ENCODE measurements around the gene BANF2. TPM values are rescaled to one million over a fixed set of nuclear protein-coding genes. Genes with fewer than 3 reads are reported as not detected.
"Not testable (repeated sequence)": the region's sequence is repeated elsewhere in the genome, so short reads cannot be mapped to it uniquely, and the experiment has no call there.

The BANF2 gene
- total RNA-seq, 1 experiment from 2014 or later, result not detected

- CTCF ChIA-PET, result no interaction called here
- Histone ChIP-seq H3K9me3 (ENCODE audit: low read length) (no peaks in the 10 kb centered on the region), H3K9me2 (replicated peaks; ENCODE audit: low read length) (no peaks in the 10 kb centered on the region), H3K4me2 (ENCODE audit: low read length) (no peak overlapping the region), H3K79me2 (ENCODE audit: low read length) (peaks cover 94% of the 10 kb centered on the region), H4K20me1 (ENCODE audit: low read length) (peaks cover 14% of the 10 kb centered on the region; the same call in 1 of the 2 replicates), H3F3A (ENCODE audit: low read length, unreplicated experiment) (no peaks in the 10 kb centered on the region), H3K9ac (ENCODE audit: low read length) (no peak overlapping the region), H3K27ac (ENCODE audit: low read length) (no peak overlapping the region), H3K36me3 (ENCODE audit: low read depth, low read length) (peaks cover 57% of the 10 kb centered on the region), H3K4me1 (ENCODE audit: insufficient read depth, low read length) (peaks cover 18% of the 10 kb centered on the region), H3K4me3 (ENCODE audit: low read length) (no peak overlapping the region), H3K27me3 (ENCODE audit: low read length) (no peaks in the 10 kb centered on the region), H2AFZ (ENCODE audit: low read length) (no peak overlapping the region)
- ATAC-seq, result no peak
- intact Hi-C loops (cut with micrococcal nuclease), result loop anchor here (10.0 kb wide), 1 partner anchor 336 kb away; no protein-coding TSS in a partner anchor
- TF ChIP-seq CTCF (conservative IDR thresholded peaks at IDR 0.05; ENCODE audit: low read depth, low read length), result no peak
- no peak for TF ChIP-seq EZH2phosphoT487 (IDR thresholded peaks at IDR 0.05; ENCODE audit: borderline replicate concordance, low read length)
- TF ChIP-seq EZH2 (IDR thresholded peaks at IDR 0.05; ENCODE audit: low read length, unreplicated experiment), result no peak
- no peak for DNase-seq
- POLR2A ChIA-PET (ENCODE audit: unreplicated experiment), result no interaction called here
- BruUV-seq (replicated peaks), result no TSS peak
Measured at GRCh38 chr20:17658648-17658993, 41.1 kb upstream of the BANF2 start.

- H3K9me2 ChIP-seq (replicated peaks; ENCODE audit: low read length); H3K27me3 ChIP-seq (ENCODE audit: low read length); H2AFZ ChIP-seq (ENCODE audit: low read length); DNase-seq; H3K27ac ChIP-seq (ENCODE audit: low read length); H3K9me3 ChIP-seq (ENCODE audit: low read length); CTCF ChIA-PET; BruUV-seq (replicated peaks); POLR2A ChIA-PET (ENCODE audit: unreplicated experiment); H3K9ac ChIP-seq (ENCODE audit: low read length); H3K4me2 ChIP-seq (ENCODE audit: low read length); ATAC-seq; H3K4me3 ChIP-seq (ENCODE audit: low read length); H3F3A ChIP-seq (ENCODE audit: low read length, unreplicated experiment): not testable (repeated sequence)
- peaks cover 18% of the 10 kb centered on the region for H3K4me1 ChIP-seq (ENCODE audit: insufficient read depth, low read length)
- peaks cover 54% of the 10 kb centered on the region for H3K36me3 ChIP-seq (ENCODE audit: low read depth, low read length)
- intact Hi-C loops (cut with micrococcal nuclease), result loop anchor here (10.0 kb wide), 1 partner anchor 335 kb away; no protein-coding TSS in a partner anchor
- peaks cover 94% of the 10 kb centered on the region for H3K79me2 ChIP-seq (ENCODE audit: low read length)
- H4K20me1 ChIP-seq (ENCODE audit: low read length), result peaks cover 22% of the 10 kb centered on the region; the same call in 1 of the 2 replicates
Measured at GRCh38 chr20:17659344-17659743, 40.4 kb upstream of the BANF2 start.

- H4K20me1 ChIP-seq (ENCODE audit: low read length), result peaks cover 22% of the 10 kb centered on the region; the same call in 1 of the 2 replicates
- peaks cover 94% of the 10 kb centered on the region for H3K79me2 ChIP-seq (ENCODE audit: low read length)
- no peaks in the 10 kb centered on the region for H3K9me2 ChIP-seq (replicated peaks; ENCODE audit: low read length)
- peak; percentile 41; the same call in 1 of the 2 replicates for TF ChIP-seq CTCF (conservative IDR thresholded peaks at IDR 0.05; ENCODE audit: low read depth, low read length)
- no peak for TF ChIP-seq EZH2 (IDR thresholded peaks at IDR 0.05; ENCODE audit: low read length, unreplicated experiment)
- BruUV-seq (replicated peaks), result TSS peak; percentile 69
- intact Hi-C loops (cut with micrococcal nuclease), result loop anchor here (10.0 kb wide), 1 partner anchor 335 kb away; no protein-coding TSS in a partner anchor
- H3F3A ChIP-seq (ENCODE audit: low read length, unreplicated experiment), result no peaks in the 10 kb centered on the region
- no peak overlapping the region for H3K4me2 ChIP-seq (ENCODE audit: low read length)
- peaks cover 50% of the 10 kb centered on the region for H3K36me3 ChIP-seq (ENCODE audit: low read depth, low read length)
- CTCF ChIA-PET, result no interaction called here
- no peak overlapping the region for H2AFZ ChIP-seq (ENCODE audit: low read length)
- no peak overlapping the region for H3K27ac ChIP-seq (ENCODE audit: low read length)
- H3K9me3 ChIP-seq (ENCODE audit: low read length), result no peaks in the 10 kb centered on the region
- H3K27me3 ChIP-seq (ENCODE audit: low read length), result no peaks in the 10 kb centered on the region
- POLR2A ChIA-PET (ENCODE audit: unreplicated experiment), result no interaction called here
- DNase-seq, result no peak
- no peak overlapping the region for H3K9ac ChIP-seq (ENCODE audit: low read length)
- H3K4me3 ChIP-seq (ENCODE audit: low read length), result no peak overlapping the region
- no peak for ATAC-seq
- H3K4me1 ChIP-seq (ENCODE audit: insufficient read depth, low read length), result peaks cover 18% of the 10 kb centered on the region
Measured at GRCh38 chr20:17659801-17660200, 40.0 kb upstream of the BANF2 start.

Data from PC-3 (cell line).